Activated CD4-positive, alpha-beta T cell treated with anti-CD3 and anti-CD28 coated beads for 36 hours (primary cell): ENCODE data around the gene ODF4. TPM values are rescaled to one million over a fixed set of nuclear protein-coding genes. Genes with fewer than 3 reads are reported as not detected.

ENCODE experiments used
- ATAC-seq: fragments of 200-7000 bp; cut with Tn5 transposase; one replicate; pipeline ENCODE4 v1.10.0; 2021; ENCODE audit warnings: mild to moderate bottlenecking, moderate library complexity
- CTCF ChIA-PET: fragments of 350-600 bp; sonication (Branson Sonifier 250); formaldehyde crosslinking; loops from one replicate; lab custom pipeline; 2021; ENCODE audit warnings: antibody characterized with exemption; lab: Charles Lee
- POLR2A ChIA-PET: fragments of 350-600 bp; sonication (Branson Sonifier 250); formaldehyde crosslinking; loops from one replicate; lab custom pipeline; 2021; ENCODE audit warnings: antibody characterized with exemption, inconsistent platforms; lab: Charles Lee
- DNase-seq: peaks from one replicate; pipeline ENCODE4 v3.0.0-alpha.2; 2020
- H3K27ac Mint-ChIP-seq: one replicate; pipeline ENCODE4 v1.8.0; 2021; ENCODE audit warnings: mixed read lengths
- H3K27me3 Mint-ChIP-seq: one replicate; pipeline ENCODE4 v1.8.0; 2021; ENCODE audit warnings: mixed read lengths
- H3K36me3 Mint-ChIP-seq: one replicate; pipeline ENCODE4 v1.8.0; 2021; ENCODE audit warnings: low read depth, mixed read lengths
- H3K4me1 Mint-ChIP-seq: one replicate; pipeline ENCODE4 v1.8.0; 2021; ENCODE audit warnings: mixed read lengths
- H3K4me3 Mint-ChIP-seq: one replicate; pipeline ENCODE4 v1.8.0; 2021; ENCODE audit warnings: mild to moderate bottlenecking, moderate library complexity, mixed read lengths
- H3K9me3 Mint-ChIP-seq: one replicate; pipeline ENCODE4 v1.8.0; 2021; ENCODE audit warnings: low read depth, mixed read lengths
- intact Hi-C, 2 experiments: fragments of 100-400 bp; cut with DNase I in 1 of 2; cut with micrococcal nuclease in 1 of 2; formaldehyde crosslinking; loops; one replicate each; pipeline versions ENCODE4 v1.14.2 to v1.15.1; 2022 to 2024; cut with DNase I, micrococcal nuclease
- total RNA-seq, 2 experiments: library from RNA; stranded (reverse); gene quantifications; one replicate each; pipeline ENCODE4 v1.2.3, GENCODE V29; 2021

The ODF4 gene
- total RNA-seq, 2 experiments from 2014 or later, result not detected

- H3K4me1 Mint-ChIP-seq, result peaks cover 9% of the 10 kb centered on the region
- CTCF ChIA-PET, result interaction anchor here (0.6 to 1.9 kb wide), 10 partner anchors 8 to 1796 kb away, joined by 3 to 6 read pairs (median 3); partner anchors contain the start of gene SLC25A35
- ATAC-seq (peak; percentile 70), DNase-seq (peak; percentile 52)
- H3K27me3 Mint-ChIP-seq, result peaks cover 33% of the 10 kb centered on the region
- POLR2A ChIA-PET, result interaction anchor here (0.5 to 1.7 kb wide), 5 partner anchors 12 to 136 kb away, joined by 3 to 6 read pairs (median 4); partner anchors contain the start of genes KRABD2 and SLC25A35
- no peaks in the 10 kb centered on the region for H3K36me3 Mint-ChIP-seq
- intact Hi-C loops, result no loop called here
- no peaks in the 10 kb centered on the region for H3K9me3 Mint-ChIP-seq
- peak overlapping the region; percentile 58 for H3K4me3 Mint-ChIP-seq
- no peak overlapping the region for H3K27ac Mint-ChIP-seq
Observed at GRCh38 chr17:8326511-8327302, 12.9 kb upstream of the ODF4 start.

GRCh38 chr17:8327303-8327649 is 12.4 kb upstream of the ODF4 start:
- no peak overlapping the region for H3K27ac Mint-ChIP-seq
- ChIA-PET POLR2A (interaction anchor here (1.0 to 1.7 kb wide), 4 partner anchors 11 to 49 kb away, joined by 3 to 6 read pairs (median 4); partner anchors contain the start of genes KRABD2 and SLC25A35), CTCF (interaction anchor here (0.7 to 1.4 kb wide), 6 partner anchors 8 to 102 kb away, joined by 3 to 5 read pairs (median 3); no protein-coding TSS in a partner anchor)
- H3K4me3 Mint-ChIP-seq, result peak overlapping the region; percentile 58
- intact Hi-C loops, result no loop called here
- DNase-seq (no peak), ATAC-seq (no peak)
- H3K27me3 Mint-ChIP-seq, result peaks cover 33% of the 10 kb centered on the region
- H3K9me3 Mint-ChIP-seq, result no peaks in the 10 kb centered on the region
- H3K36me3 Mint-ChIP-seq, result no peaks in the 10 kb centered on the region
- H3K4me1 Mint-ChIP-seq, result peaks cover 9% of the 10 kb centered on the region

- Mint-ChIP-seq H3K36me3 (no peaks in the 10 kb centered on the region), H3K27ac (no peak overlapping the region), H3K27me3 (peaks cover 14% of the 10 kb centered on the region), H3K4me3 (no peak overlapping the region), H3K4me1 (no peaks in the 10 kb centered on the region), H3K9me3 (no peaks in the 10 kb centered on the region)
- POLR2A ChIA-PET, result interaction anchor here (0.7 kb wide), 1 partner anchor 28 kb away, joined by 3 read pairs; no protein-coding TSS in a partner anchor
- CTCF ChIA-PET, result interaction anchor here (1.1 kb wide), 1 partner anchor 45 kb away, joined by 4 read pairs; the partner anchor contains the start of gene KRABD2
- intact Hi-C loops, result no loop called here
- no peak for DNase-seq
- no peak for ATAC-seq
Observed at GRCh38 chr17:8332128-8332527, 7.5 kb upstream of the ODF4 start.

GRCh38 chr17:8332688-8333087 is 7.0 kb upstream of the ODF4 start:
- no peaks in the 10 kb centered on the region for H3K36me3 Mint-ChIP-seq
- POLR2A ChIA-PET, result no interaction called here

GRCh38 chr17:8333281-8333680 is 6.4 kb upstream of the ODF4 start:
- H3K36me3 Mint-ChIP-seq, result no peaks in the 10 kb centered on the region
- DNase-seq (no peak), ATAC-seq (no peak)
- intact Hi-C loops, result no loop called here
- ChIA-PET CTCF (no interaction called here), POLR2A (no interaction called here)
- no peaks in the 10 kb centered on the region for H3K9me3 Mint-ChIP-seq
- H3K4me3 Mint-ChIP-seq, result no peak overlapping the region
- H3K4me1 Mint-ChIP-seq, result peaks cover 7% of the 10 kb centered on the region
- peaks cover 5% of the 10 kb centered on the region for H3K27me3 Mint-ChIP-seq
- H3K27ac Mint-ChIP-seq, result no peak overlapping the region

More at GRCh38 chr17:8332688-8333087, 7.0 kb upstream of the ODF4 start:
- H3K4me1 Mint-ChIP-seq, result peaks cover 1% of the 10 kb centered on the region
- no peak for ATAC-seq
- CTCF ChIA-PET, result no interaction called here
- H3K27ac Mint-ChIP-seq, result no peak overlapping the region
- no peaks in the 10 kb centered on the region for H3K9me3 Mint-ChIP-seq
- no peak overlapping the region for H3K4me3 Mint-ChIP-seq
- DNase-seq, result no peak
- H3K27me3 Mint-ChIP-seq, result peaks cover 9% of the 10 kb centered on the region
- intact Hi-C loops, result no loop called here

GRCh38 chr17:8337802-8338752 is 1.6 kb upstream of the ODF4 start:
- H3K27me3 Mint-ChIP-seq, result no peaks in the 10 kb centered on the region
- CTCF ChIA-PET, result interaction anchor here (0.5 to 1.8 kb wide), 7 partner anchors 12 to 277 kb away, joined by 3 to 7 read pairs (median 4); partner anchors contain the start of gene KRABD2
- H3K9me3 Mint-ChIP-seq, result no peaks in the 10 kb centered on the region
- H3K4me1 Mint-ChIP-seq, result peaks cover 11% of the 10 kb centered on the region
- H3K36me3 Mint-ChIP-seq, result no peaks in the 10 kb centered on the region
- H3K27ac Mint-ChIP-seq, result no peak overlapping the region
- DNase-seq (peak; percentile 32), ATAC-seq (peak; percentile 39)
- H3K4me3 Mint-ChIP-seq, result no peak overlapping the region
- POLR2A ChIA-PET, result interaction anchor here (1.0 to 1.2 kb wide), 2 partner anchors 9 to 11 kb away, joined by 3 to 4 read pairs; no protein-coding TSS in a partner anchor
- intact Hi-C loops, result no loop called here

GRCh38 chr17:8338753-8339140 is 893 bp upstream of the ODF4 start:
- H3K9me3 Mint-ChIP-seq, result no peaks in the 10 kb centered on the region
- intact Hi-C loops, result no loop called here
- H3K4me3 Mint-ChIP-seq, result no peak overlapping the region
- CTCF ChIA-PET, result interaction anchor here (0.8 to 1.8 kb wide), 5 partner anchors 13 to 278 kb away, joined by 4 to 7 read pairs (median 4); partner anchors contain the start of gene KRABD2
- DNase-seq, result no peak
- H3K4me1 Mint-ChIP-seq, result peaks cover 11% of the 10 kb centered on the region
- no peak for ATAC-seq
- no peak overlapping the region for H3K27ac Mint-ChIP-seq
- H3K36me3 Mint-ChIP-seq, result no peaks in the 10 kb centered on the region
- POLR2A ChIA-PET, result interaction anchor here (1.0 to 1.2 kb wide), 2 partner anchors 9 to 12 kb away, joined by 3 to 4 read pairs; no protein-coding TSS in a partner anchor
- no peaks in the 10 kb centered on the region for H3K27me3 Mint-ChIP-seq

- Mint-ChIP-seq H3K9me3 (no peaks in the 10 kb centered on the region), H3K4me1 (peaks cover 11% of the 10 kb centered on the region), H3K4me3 (no peak overlapping the region), H3K27ac (no peak overlapping the region), H3K27me3 (peaks cover 3% of the 10 kb centered on the region), H3K36me3 (no peaks in the 10 kb centered on the region)
- ATAC-seq (no peak), DNase-seq (no peak)
- intact Hi-C loops, result no loop called here
- ChIA-PET CTCF (interaction anchor here (0.7 to 1.2 kb wide), 3 partner anchors 42 to 444 kb away, joined by 3 read pairs; partner anchors contain the start of gene SLC25A35), POLR2A (no interaction called here)
Observed at GRCh38 chr17:8341456-8341855, 1.8 kb downstream of the ODF4 start.

GRCh38 chr17:8345052-8345690 is 5.5 kb downstream of the ODF4 start:
- ATAC-seq (peak; percentile 42), DNase-seq (peak; percentile 14)
- peaks cover 19% of the 10 kb centered on the region for H3K27me3 Mint-ChIP-seq
- no peak overlapping the region for H3K4me3 Mint-ChIP-seq
- no peaks in the 10 kb centered on the region for H3K9me3 Mint-ChIP-seq
- intact Hi-C loops, result no loop called here
- no peak overlapping the region for H3K27ac Mint-ChIP-seq
- H3K4me1 Mint-ChIP-seq, result no peaks in the 10 kb centered on the region
- CTCF ChIA-PET, result interaction anchor here (0.6 to 0.8 kb wide), 2 partner anchors 19 to 32 kb away, joined by 3 read pairs; no protein-coding TSS in a partner anchor
- POLR2A ChIA-PET, result no interaction called here
- H3K36me3 Mint-ChIP-seq, result no peaks in the 10 kb centered on the region

- ChIA-PET POLR2A (no interaction called here), CTCF (interaction anchor here (0.6 to 0.8 kb wide), 3 partner anchors 17 to 31 kb away, joined by 3 read pairs; no protein-coding TSS in a partner anchor)
- no peak overlapping the region for H3K27ac Mint-ChIP-seq
- intact Hi-C loops, result no loop called here
- DNase-seq (no peak), ATAC-seq (no peak)
- H3K36me3 Mint-ChIP-seq, result no peaks in the 10 kb centered on the region
- no peaks in the 10 kb centered on the region for H3K9me3 Mint-ChIP-seq
- peaks cover 19% of the 10 kb centered on the region for H3K27me3 Mint-ChIP-seq
- no peak overlapping the region for H3K4me3 Mint-ChIP-seq
- H3K4me1 Mint-ChIP-seq, result no peaks in the 10 kb centered on the region
Observed at GRCh38 chr17:8345951-8346665, 6.5 kb downstream of the ODF4 start.
